ENCODE data around the gene RIT1.

The RIT1 gene

DNA sequence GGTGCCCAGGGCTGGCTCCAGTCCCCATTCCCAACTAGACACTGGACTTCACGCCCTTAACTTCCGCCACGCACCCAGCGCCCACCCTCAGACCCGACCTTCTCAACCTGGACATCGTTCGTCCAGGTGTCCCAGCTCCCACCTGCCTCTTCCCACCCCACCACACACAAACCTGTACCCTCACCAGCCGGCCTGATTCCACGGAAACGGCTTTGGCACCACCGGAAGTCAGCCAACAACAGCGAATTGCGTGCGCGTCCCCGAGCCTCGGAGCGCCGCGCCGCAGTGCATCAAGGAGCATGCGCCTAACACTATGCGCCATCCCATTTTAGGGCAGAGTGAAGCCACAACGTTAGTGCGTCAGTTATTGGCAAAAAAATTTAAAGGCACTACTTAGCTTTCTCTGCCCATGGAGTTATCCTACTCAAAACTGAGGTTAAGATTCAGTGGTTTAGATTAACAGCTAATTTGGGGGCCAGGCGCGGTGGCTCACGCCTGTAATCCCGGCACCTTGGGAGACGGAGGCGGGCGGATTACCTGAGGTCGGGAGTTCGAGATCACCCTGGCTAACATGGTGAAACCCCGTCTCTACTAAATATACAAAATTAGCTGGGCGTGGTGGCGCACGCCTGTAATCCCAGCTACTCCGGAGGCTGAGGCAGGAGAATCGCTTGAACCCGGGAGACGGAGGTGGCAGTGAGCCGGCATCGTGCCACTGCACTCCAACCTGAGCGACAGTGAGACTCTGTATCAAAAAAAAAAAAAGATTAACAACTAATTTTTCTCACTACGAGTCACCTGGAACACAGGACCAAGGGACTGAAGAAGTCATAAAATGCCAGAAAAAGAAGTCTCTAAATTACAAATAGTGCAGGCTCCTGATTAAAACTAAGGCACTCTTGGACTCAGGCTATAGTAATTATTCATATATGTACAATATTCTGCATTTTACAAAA is 53.9 kb downstream of the RIT1 start, which contains the start of gene GON4L:
Gene GON4L, minus strand, starts transcription at position 240 of the 956 bp plus-strand sequence. CDS start 3,434 bp downstream, outside the sequence.
- peak; percentile 96 for DNase-seq (ENCODE audit: low spot score)

DNA sequence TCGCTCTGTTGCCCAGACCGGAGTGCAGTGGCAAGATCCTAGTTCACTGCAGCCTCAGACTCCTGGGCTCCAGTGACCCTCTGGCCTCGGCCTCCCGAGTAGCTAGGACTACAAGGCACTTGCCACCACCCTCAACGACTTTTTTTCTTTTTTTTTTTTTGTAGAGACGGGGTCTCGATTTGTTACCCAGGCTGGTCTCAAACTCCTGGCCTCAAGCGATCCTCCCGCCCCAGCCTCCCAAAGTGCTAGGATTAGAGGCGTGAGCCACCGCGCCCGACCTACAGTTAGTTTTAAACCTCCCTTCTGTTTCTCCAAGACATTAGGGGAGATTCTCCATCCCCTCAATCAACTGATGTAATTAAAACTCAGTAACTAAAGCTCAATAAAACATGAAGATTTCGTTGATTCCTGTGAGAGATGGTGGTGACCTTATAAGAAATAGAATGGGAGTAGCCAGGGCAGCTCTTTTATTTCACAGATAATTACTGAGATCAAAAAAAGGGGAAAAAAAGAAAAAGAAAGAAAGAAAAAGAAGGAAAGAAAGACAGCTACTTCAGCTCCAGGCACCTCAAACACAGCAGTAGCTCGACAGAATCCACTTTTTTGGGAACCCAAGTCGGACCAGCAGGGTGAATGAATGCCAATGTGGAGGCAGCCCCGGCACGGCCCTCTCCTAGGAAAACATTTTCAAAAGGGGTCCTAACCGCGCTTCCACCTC is 54.7 kb downstream of the RIT1 start:
- DNase-seq (ENCODE audit: low spot score), result no peak

DNA sequence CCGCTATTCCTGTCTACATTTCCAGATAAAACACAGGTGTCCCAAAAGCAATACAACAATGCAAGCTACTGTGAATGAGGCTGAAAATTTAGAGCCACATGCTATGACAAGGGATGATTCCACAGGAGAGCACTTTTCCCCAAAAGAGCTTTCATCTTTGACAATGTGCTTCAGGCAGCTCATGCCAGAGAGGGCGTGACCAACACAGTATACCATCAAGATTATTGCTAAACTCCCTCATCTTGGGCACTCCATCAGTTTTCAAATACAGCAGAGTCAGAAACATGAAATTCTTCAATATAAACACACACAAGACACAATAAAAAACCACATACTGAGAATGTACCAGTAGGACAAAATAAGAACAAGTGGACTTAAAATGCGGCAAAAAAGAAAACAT is 60.8 kb downstream of the RIT1 start:
- DNase-seq (ENCODE audit: low spot score), result no peak

DNA sequence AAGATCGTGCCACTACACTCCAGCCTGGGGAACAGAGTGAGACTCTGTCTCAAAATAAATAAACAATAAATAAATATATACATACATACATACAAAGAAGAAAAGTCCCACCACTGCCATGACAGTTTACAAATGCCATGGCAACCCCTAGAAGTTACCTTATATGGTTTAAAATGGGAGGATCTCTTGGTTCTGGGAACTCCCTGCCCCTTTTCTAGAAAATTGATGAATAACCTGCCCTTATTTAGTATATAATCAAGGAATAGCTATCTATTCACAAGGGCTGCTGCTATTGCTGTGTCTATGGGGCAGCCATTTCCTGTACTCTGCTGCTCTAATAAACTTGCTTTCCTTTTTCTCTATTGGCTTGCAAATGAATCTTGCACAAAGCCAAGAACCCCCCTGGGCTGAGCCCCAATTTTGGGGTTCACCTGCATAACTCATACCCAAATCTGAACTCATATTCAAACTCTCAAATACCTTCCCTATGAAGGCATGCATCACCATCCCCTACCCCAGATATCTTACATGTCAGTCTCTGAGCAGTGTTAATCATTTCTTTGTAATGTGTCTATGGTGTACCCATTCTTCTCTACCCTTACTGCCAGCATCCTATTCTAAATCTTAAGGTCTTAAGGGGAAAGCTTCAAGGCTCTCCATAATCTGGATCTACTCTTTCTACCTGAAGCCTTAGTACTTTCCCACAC is 63.2 kb downstream of the RIT1 start:
- DNase-seq (ENCODE audit: low spot score), result no peak
